ENCODE measurements around the gene PIKFYVE. TPM values are rescaled to one million over a fixed set of nuclear protein-coding genes. Genes with fewer than 3 reads are reported as not detected.

Gene PIKFYVE
- total RNA-seq, 3 donors from 2014 or later = 33.8 to 55.8 (median 45.1) TPM

- Histone ChIP-seq H3K27ac (no peak overlapping the region), H3K4me1 (no peaks in the 10 kb centered on the region), H3K27me3 (no peaks in the 10 kb centered on the region), H3K9me3 (no peaks in the 10 kb centered on the region), H3K36me3 (peaks cover 5% of the 10 kb centered on the region), H3K4me3 (no peak overlapping the region)
- intact Hi-C loops (cut with DNase I; ENCODE audit: low total_unique reads) = no loop called here
- TF ChIP-seq POLR2A (IDR thresholded peaks at IDR 0.05) (no peak), POLR2AphosphoS5 (IDR thresholded peaks at IDR 0.05) (no peak), CTCF (IDR thresholded peaks at IDR 0.05) (no peak)
- DNase-seq (ENCODE audit: low spot score in 2 of 2) = no peak
Measured at GRCh38 chr2:208326016-208326415, 60.0 kb downstream of the PIKFYVE start.

GRCh38 chr2:208329485-208329884 is 63.4 kb downstream of the PIKFYVE start:
- intact Hi-C loops (cut with DNase I; ENCODE audit: low total_unique reads) = no loop called here
- Histone ChIP-seq H3K27ac (no peak overlapping the region), H3K4me3 (no peak overlapping the region), H3K36me3 (peaks cover 5% of the 10 kb centered on the region), H3K4me1 (no peaks in the 10 kb centered on the region), H3K9me3 (no peaks in the 10 kb centered on the region), H3K27me3 (no peaks in the 10 kb centered on the region)
- TF ChIP-seq POLR2A (IDR thresholded peaks at IDR 0.05) (no peak), POLR2AphosphoS5 (IDR thresholded peaks at IDR 0.05) (no peak), CTCF (IDR thresholded peaks at IDR 0.05) (no peak)
- no peak for DNase-seq (ENCODE audit: low spot score in 2 of 2)

- Histone ChIP-seq H3K9me3 (no peaks in the 10 kb centered on the region), H3K4me3 (no peak overlapping the region), H3K27ac (no peak overlapping the region), H3K27me3 (no peaks in the 10 kb centered on the region), H3K4me1 (no peaks in the 10 kb centered on the region), H3K36me3 (peaks cover 9% of the 10 kb centered on the region)
- intact Hi-C loops (cut with DNase I; ENCODE audit: low total_unique reads) = no loop called here
- no peak for DNase-seq (ENCODE audit: low spot score in 2 of 2)
- TF ChIP-seq POLR2AphosphoS5 (IDR thresholded peaks at IDR 0.05) (no peak), CTCF (IDR thresholded peaks at IDR 0.05) (no peak), POLR2A (IDR thresholded peaks at IDR 0.05) (no peak)
Measured at GRCh38 chr2:208334230-208334629, 68.2 kb downstream of the PIKFYVE start.

- Histone ChIP-seq H3K4me1 (no peaks in the 10 kb centered on the region), H3K36me3 (no peaks in the 10 kb centered on the region), H3K27me3 (no peaks in the 10 kb centered on the region), H3K27ac (no peak overlapping the region), H3K9me3 (no peaks in the 10 kb centered on the region), H3K4me3 (no peak overlapping the region)
- no peak for TF ChIP-seq POLR2AphosphoS5 (IDR thresholded peaks at IDR 0.05)
- no peak for TF ChIP-seq CTCF (IDR thresholded peaks at IDR 0.05)
- TF ChIP-seq POLR2A (IDR thresholded peaks at IDR 0.05) = no peak
- no peak for DNase-seq (ENCODE audit: low spot score in 2 of 2)
- intact Hi-C loops (cut with DNase I; ENCODE audit: low total_unique reads) = no loop called here
Measured at GRCh38 chr2:208346756-208347155, 80.7 kb downstream of the PIKFYVE start.

- no peaks in the 10 kb centered on the region for H3K9me3 ChIP-seq
- DNase-seq (ENCODE audit: low spot score in 2 of 2) = no peak
- H3K27me3 ChIP-seq = no peaks in the 10 kb centered on the region
- no peak overlapping the region for H3K27ac ChIP-seq
- intact Hi-C loops (cut with DNase I; ENCODE audit: low total_unique reads) = no loop called here
- no peaks in the 10 kb centered on the region for H3K4me1 ChIP-seq
- TF ChIP-seq CTCF (IDR thresholded peaks at IDR 0.05) = no peak
- TF ChIP-seq POLR2A (IDR thresholded peaks at IDR 0.05) = no peak
- no peak for TF ChIP-seq POLR2AphosphoS5 (IDR thresholded peaks at IDR 0.05)
- peaks cover 3% of the 10 kb centered on the region for H3K36me3 ChIP-seq
- H3K4me3 ChIP-seq = no peak overlapping the region
Measured at GRCh38 chr2:208350610-208351009, 84.6 kb downstream of the PIKFYVE start.

All from breast epithelium (tissue), 4 donors.